Nephron progenitor cell (in vitro differentiated cells): ENCODE data around the gene ATP8B4.
A peak's percentile ranks its signal among the peaks of the same experiment; 100 is the strongest.

Source experiments
- DNase-seq: peaks from one replicate; pipeline ENCODE4 v3.0.0; 2021
- H3K27ac Mint-ChIP-seq: 2 replicates; pipeline ENCODE4 v1.8.0; 2021; ENCODE audit warnings: mild to moderate bottlenecking, moderate library complexity, mixed read lengths
- H3K27me3 Mint-ChIP-seq: 2 replicates; pipeline ENCODE4 v1.8.0; 2021; ENCODE audit warnings: mild to moderate bottlenecking, low read depth, mixed read lengths; ENCODE audit not compliant: poor library complexity
- H3K36me3 Mint-ChIP-seq: 2 replicates; pipeline ENCODE4 v1.8.0; 2021; ENCODE audit warnings: low read depth, mixed read lengths
- H3K4me1 Mint-ChIP-seq: 2 replicates; pipeline ENCODE4 v1.8.0; 2021; ENCODE audit warnings: mixed read lengths
- H3K4me3 Mint-ChIP-seq: 2 replicates; pipeline ENCODE4 v1.8.0; 2021; ENCODE audit warnings: mild to moderate bottlenecking, moderate library complexity, mixed read lengths
- H3K9me3 Mint-ChIP-seq: 2 replicates; pipeline ENCODE4 v1.8.0; 2021; ENCODE audit warnings: mild to moderate bottlenecking, moderate library complexity, mixed read lengths
- TF ChIP-seq, protein P1 (sequence below): fragments of 200-600 bp; sonication (generic); IDR thresholded peaks from 2 replicates; pipeline ENCODE4 v1.5.0; 2021; ENCODE audit warnings: antibody characterized with exemption

The ATP8B4 gene

DNA sequence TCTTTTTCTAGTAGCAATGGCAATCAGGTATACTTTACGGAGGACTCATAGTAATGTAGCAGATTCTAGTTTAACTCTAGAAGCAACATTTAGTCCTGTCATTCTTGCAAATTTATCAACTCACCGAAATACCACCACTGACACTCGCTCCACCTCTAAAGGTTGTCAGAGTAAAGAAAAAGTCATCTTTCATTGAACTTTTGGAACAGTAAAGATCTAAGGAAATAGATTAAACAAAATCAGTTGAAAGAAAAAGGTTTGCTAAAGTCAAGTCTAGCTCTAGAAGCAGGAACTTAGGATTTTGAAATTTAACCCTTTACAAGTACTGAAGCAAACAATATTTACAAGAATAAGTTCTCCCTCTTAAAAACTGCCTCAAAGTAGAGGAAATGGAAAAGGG, 8.7 kb downstream of the ATP8B4 start:
- Mint-ChIP-seq H3K4me1 (peaks cover 20% of the 10 kb centered on the region), H3K9me3 (no peaks in the 10 kb centered on the region), H3K27me3 (peaks cover 5% of the 10 kb centered on the region), H3K4me3 (no peak overlapping the region), H3K36me3 (no peaks in the 10 kb centered on the region), H3K27ac (no peak overlapping the region)
- no peak for DNase-seq
- TF ChIP-seq, protein P1, sequence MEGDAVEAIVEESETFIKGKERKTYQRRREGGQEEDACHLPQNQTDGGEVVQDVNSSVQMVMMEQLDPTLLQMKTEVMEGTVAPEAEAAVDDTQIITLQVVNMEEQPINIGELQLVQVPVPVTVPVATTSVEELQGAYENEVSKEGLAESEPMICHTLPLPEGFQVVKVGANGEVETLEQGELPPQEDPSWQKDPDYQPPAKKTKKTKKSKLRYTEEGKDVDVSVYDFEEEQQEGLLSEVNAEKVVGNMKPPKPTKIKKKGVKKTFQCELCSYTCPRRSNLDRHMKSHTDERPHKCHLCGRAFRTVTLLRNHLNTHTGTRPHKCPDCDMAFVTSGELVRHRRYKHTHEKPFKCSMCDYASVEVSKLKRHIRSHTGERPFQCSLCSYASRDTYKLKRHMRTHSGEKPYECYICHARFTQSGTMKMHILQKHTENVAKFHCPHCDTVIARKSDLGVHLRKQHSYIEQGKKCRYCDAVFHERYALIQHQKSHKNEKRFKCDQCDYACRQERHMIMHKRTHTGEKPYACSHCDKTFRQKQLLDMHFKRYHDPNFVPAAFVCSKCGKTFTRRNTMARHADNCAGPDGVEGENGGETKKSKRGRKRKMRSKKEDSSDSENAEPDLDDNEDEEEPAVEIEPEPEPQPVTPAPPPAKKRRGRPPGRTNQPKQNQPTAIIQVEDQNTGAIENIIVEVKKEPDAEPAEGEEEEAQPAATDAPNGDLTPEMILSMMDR = no peak

DNA sequence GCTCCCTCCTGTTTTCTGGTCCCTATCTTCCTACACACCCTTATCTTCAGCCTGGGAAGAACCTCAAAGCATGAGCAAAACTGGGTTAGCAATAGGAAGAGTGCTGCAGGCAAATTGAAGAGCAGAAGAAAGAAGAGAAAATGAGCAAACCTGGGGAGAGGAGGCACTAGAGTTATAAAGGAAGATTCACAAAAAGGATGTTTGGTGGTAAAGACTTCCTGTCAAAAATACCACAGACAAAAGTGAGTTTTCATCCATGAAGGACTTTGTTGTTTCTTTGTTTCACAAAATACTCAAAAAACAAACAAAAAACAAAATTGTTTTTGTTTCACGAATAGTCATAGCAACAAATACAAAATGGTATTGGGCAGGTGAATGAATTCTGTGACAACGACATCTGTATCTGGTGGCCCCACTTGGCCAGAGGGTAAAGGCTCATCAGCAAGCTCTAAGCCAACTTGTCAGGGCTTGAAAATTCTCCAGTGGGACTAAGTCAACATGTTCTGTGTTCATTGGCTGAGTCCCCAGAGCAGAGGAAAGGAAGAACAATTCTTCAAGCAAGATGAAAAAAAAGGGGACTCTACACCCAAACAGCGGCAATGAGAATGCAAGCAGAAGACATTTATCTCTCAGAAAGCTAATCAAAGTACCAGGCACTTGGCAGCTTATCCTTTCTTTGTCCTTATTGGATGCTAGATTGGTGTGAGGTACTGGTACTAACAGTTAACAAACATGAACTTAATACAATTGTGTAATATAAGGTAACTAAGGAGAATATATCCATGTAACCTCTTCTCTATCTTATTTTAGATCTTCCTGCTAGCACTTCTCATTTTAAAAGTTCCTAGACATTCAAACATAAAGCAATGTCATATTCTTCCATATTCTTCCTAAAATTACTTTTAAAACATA, 9.7 kb downstream of the ATP8B4 start:
- DNase-seq = no peak
- Mint-ChIP-seq H3K9me3 (peaks cover under 1% of the 10 kb centered on the region), H3K27ac (peak overlapping the region; percentile 86), H3K36me3 (no peaks in the 10 kb centered on the region), H3K4me1 (peaks cover 20% of the 10 kb centered on the region), H3K27me3 (peaks cover 5% of the 10 kb centered on the region), H3K4me3 (no peak overlapping the region)
- TF ChIP-seq, protein P1 = no peak

DNA sequence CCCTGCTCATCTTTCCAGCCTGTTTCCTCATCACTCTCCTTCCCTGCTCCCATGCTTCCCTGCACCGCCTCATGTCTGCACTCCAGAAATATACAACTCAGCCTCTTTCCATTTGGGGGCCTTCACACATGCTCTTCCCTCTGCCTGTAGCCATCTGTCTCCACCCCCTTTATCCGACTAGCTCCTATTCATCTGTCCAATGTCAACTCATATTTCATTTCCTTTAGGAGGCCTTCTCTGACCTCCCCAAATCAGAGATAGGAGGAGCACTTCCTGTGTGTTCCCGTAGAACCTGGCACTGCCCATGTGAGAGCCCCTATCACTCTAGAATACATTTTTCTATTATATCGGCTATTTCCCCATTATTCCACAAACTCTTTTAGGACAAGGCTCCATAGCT, 10.6 kb downstream of the ATP8B4 start:
- H3K4me3 Mint-ChIP-seq = no peak overlapping the region
- no peak for DNase-seq
- peaks cover 20% of the 10 kb centered on the region for H3K4me1 Mint-ChIP-seq
- peaks cover 5% of the 10 kb centered on the region for H3K27me3 Mint-ChIP-seq
- TF ChIP-seq, protein P1 = no peak
- peaks cover 7% of the 10 kb centered on the region for H3K9me3 Mint-ChIP-seq
- peaks cover 1% of the 10 kb centered on the region for H3K36me3 Mint-ChIP-seq
- no peak overlapping the region for H3K27ac Mint-ChIP-seq

DNA sequence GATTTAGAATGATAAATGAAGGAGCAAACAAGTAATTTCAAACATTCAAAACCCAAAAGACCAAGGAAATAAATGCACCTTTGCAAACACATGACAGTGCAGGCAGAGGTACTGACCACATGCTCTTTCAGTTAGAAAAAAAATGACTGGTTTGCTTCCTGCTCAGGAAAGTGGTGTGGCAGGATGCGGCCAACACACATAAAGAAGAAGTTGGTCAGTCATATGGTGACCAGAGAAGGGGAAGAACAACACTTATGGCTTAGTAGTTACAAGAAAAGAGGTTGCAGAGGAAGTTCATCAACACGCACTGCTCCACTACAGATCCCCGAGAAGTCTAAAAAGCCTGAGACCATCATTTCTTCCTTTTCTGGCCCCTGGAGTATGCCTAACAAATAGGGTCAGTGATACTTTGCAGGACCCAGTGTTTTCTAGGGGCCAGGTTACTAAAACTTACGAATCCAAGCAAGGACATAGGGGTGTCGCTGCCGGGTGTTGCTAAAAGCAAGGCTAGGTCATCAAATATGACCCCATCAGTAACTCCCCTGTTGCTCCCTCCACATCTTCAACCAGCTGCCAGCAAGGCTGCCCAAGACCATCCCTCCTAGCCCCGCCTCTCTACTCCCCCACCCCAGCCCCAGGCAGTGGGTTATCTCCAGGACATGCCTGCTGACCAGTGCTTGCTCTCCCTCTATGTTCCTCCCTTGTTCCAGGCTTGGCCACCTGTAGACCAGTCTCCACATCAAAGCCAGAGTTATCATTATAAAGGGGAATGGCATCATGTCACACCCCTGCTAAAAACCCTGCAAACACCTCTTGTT, 11.2 kb downstream of the ATP8B4 start:
- Mint-ChIP-seq H3K4me1 (peaks cover 20% of the 10 kb centered on the region), H3K4me3 (no peak overlapping the region), H3K9me3 (peaks cover 14% of the 10 kb centered on the region), H3K27me3 (no peaks in the 10 kb centered on the region), H3K27ac (no peak overlapping the region), H3K36me3 (peaks cover 8% of the 10 kb centered on the region)
- TF ChIP-seq, protein P1 = no peak
- DNase-seq = no peak

DNA sequence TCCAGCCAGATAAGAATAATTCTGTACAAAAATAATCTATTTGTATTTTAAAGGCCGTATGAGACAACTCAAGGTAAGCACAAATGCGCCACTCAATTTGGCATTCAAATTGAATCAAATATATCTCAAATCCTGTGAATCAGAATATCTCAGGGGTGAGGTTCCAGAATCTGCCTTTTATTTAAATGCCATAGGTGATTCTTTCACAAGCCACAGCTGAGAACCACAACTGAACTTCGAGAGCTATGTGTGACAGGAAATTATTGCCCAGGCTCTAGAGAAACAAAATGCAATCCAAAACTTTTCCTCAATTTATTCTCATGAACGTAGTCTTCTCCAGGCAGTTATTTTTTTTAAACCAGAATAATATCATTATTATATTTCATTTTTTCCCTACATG, 11.9 kb downstream of the ATP8B4 start:
- no peak for DNase-seq
- Mint-ChIP-seq H3K27ac (no peak overlapping the region), H3K9me3 (peaks cover 20% of the 10 kb centered on the region), H3K27me3 (no peaks in the 10 kb centered on the region), H3K36me3 (peaks cover 11% of the 10 kb centered on the region), H3K4me1 (peaks cover 20% of the 10 kb centered on the region), H3K4me3 (no peak overlapping the region)
- TF ChIP-seq, protein P1 = no peak
